Progenitor cell of endocrine pancreas (in vitro differentiated cells): ENCODE data around the gene PNPLA1. TPM values are rescaled to one million over a fixed set of nuclear protein-coding genes. Genes with fewer than 3 reads are reported as not detected.

Experiments used
- DNase-seq: peaks from one replicate; pipeline ENCODE4 v3.0.0; 2021; ENCODE audit warnings: low spot score; ENCODE audit not compliant: unreplicated experiment
- H3K27ac Mint-ChIP-seq: 2 replicates; pipeline ENCODE4 v1.8.0; 2021; ENCODE audit warnings: mild to moderate bottlenecking, moderate library complexity, mixed read lengths
- H3K27me3 Mint-ChIP-seq: 2 replicates; pipeline ENCODE4 v1.8.0; 2021; ENCODE audit warnings: mixed read lengths
- H3K36me3 Mint-ChIP-seq: 2 replicates; pipeline ENCODE4 v1.8.0; 2022; ENCODE audit warnings: mixed read lengths; ENCODE audit not compliant: insufficient read depth
- H3K4me1 Mint-ChIP-seq: 2 replicates; pipeline ENCODE4 v1.8.0; 2021; ENCODE audit warnings: low read depth, mixed read lengths
- H3K4me3 Mint-ChIP-seq: 2 replicates; pipeline ENCODE4 v1.8.0; 2021; ENCODE audit warnings: low read depth, mild to moderate bottlenecking, moderate library complexity, mixed read lengths
- H3K9me3 Mint-ChIP-seq: 2 replicates; pipeline ENCODE4 v1.8.0; 2021; ENCODE audit warnings: low read depth, mixed read lengths
- total RNA-seq: library from RNA; stranded (reverse); gene quantifications from 2 replicates; pipeline ENCODE4 v1.2.1, GENCODE V29; 2021
- TF ChIP-seq, protein P1 (sequence below): fragments of 200-600 bp; sonication (generic); IDR thresholded peaks from one replicate; pipeline ENCODE4 v1.5.0; 2021; ENCODE audit warnings: antibody characterized with exemption, mild to moderate bottlenecking; ENCODE audit not compliant: unreplicated experiment

The PNPLA1 gene
- total RNA-seq, 1 donor from 2014 or later: not detected

DNA sequence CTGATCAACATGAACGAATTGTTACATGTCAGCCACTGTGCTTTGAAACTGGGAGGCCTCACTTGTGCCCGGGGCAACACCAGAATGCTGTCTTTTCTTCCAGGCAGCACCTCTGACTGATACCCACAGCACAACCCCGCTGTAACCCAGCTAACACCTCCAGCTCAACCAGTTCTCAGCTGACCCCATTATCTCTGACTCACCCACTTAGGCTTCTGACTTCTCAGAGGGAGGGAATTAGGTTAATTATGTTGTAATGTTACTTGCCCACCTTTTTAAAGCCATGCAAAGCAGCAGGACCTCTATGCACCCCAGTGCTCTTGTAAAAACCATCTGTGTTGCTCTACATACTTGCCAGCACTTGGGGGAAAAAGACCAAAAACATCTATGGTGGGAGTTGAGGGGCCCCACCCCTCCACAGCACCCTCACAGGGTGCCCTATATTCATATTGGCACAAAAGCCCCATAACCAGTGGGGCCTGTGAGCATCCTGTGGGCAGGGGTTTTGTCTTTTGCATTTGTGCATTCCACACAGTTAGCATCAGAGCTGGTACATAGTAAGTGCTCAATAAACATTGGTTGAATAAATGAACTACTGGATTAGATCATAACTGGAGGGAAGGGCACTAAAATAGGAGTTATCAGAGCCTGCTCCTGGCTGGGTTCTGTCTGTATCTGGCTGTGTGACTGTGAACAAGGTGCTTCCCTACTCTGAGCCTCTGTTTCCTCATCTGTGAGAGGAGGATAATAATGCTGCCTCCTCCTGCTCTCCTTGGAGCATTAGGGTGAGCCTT lies 44.6 kb downstream of the PNPLA1 start:
- H3K9me3 Mint-ChIP-seq: no peaks in the 10 kb centered on the region
- peak overlapping the region; percentile 34 for H3K27ac Mint-ChIP-seq
- TF ChIP-seq, protein P1, sequence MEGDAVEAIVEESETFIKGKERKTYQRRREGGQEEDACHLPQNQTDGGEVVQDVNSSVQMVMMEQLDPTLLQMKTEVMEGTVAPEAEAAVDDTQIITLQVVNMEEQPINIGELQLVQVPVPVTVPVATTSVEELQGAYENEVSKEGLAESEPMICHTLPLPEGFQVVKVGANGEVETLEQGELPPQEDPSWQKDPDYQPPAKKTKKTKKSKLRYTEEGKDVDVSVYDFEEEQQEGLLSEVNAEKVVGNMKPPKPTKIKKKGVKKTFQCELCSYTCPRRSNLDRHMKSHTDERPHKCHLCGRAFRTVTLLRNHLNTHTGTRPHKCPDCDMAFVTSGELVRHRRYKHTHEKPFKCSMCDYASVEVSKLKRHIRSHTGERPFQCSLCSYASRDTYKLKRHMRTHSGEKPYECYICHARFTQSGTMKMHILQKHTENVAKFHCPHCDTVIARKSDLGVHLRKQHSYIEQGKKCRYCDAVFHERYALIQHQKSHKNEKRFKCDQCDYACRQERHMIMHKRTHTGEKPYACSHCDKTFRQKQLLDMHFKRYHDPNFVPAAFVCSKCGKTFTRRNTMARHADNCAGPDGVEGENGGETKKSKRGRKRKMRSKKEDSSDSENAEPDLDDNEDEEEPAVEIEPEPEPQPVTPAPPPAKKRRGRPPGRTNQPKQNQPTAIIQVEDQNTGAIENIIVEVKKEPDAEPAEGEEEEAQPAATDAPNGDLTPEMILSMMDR: no peak
- H3K36me3 Mint-ChIP-seq: no peaks in the 10 kb centered on the region
- peaks cover 4% of the 10 kb centered on the region for H3K4me1 Mint-ChIP-seq
- peaks cover 4% of the 10 kb centered on the region for H3K27me3 Mint-ChIP-seq
- no peak overlapping the region for H3K4me3 Mint-ChIP-seq
- DNase-seq: no peak

DNA sequence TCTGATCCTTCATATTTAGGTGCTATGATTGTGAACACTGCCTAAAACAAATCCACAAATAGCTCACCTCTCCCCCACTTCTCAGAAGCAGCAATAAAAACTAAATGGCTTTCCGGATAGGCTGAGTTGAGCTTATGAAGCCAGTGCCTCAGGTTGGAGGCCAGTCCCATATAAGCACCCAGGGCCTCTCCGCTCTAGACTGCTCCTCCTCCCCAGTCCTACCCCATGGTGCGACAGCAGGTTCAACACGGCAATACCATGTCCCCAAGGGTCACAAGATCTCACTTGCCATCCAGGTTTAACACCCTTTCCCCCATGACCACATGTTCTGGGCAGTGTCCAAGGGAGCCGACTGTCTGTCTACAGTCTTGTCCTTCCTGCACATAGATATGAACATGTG lies 46.1 kb downstream of the PNPLA1 start:
- H3K9me3 Mint-ChIP-seq: no peaks in the 10 kb centered on the region

DNA sequence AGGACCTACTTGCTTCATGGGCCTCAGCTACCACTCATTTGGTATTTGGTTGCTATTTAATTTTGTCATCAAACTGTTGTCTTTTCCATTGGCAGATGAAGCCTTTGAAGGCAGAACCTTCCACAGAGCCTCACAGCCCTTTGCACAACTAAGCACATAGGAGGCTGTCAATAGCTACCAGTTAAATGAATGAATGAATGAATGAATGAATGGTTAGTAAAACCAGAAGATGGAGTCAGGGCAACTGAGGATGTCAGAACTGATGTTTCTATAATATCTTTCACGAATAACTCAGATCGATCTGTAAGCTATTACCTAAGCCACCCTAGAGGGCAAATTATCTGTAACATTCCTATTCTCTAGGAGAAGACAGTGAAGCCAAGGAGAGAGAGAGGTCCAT lies 47.8 kb downstream of the PNPLA1 start:
- DNase-seq: no peak
- H3K36me3 Mint-ChIP-seq: no peaks in the 10 kb centered on the region
- peaks cover 4% of the 10 kb centered on the region for H3K27me3 Mint-ChIP-seq

More for the DNA sequence above, 46.1 kb downstream of the PNPLA1 start:
- H3K27ac Mint-ChIP-seq: no peak overlapping the region
- peaks cover 7% of the 10 kb centered on the region for H3K27me3 Mint-ChIP-seq
- no peak for DNase-seq
- TF ChIP-seq, protein P1: no peak
- H3K36me3 Mint-ChIP-seq: no peaks in the 10 kb centered on the region
- H3K4me3 Mint-ChIP-seq: no peak overlapping the region
- peaks cover 6% of the 10 kb centered on the region for H3K4me1 Mint-ChIP-seq

DNA sequence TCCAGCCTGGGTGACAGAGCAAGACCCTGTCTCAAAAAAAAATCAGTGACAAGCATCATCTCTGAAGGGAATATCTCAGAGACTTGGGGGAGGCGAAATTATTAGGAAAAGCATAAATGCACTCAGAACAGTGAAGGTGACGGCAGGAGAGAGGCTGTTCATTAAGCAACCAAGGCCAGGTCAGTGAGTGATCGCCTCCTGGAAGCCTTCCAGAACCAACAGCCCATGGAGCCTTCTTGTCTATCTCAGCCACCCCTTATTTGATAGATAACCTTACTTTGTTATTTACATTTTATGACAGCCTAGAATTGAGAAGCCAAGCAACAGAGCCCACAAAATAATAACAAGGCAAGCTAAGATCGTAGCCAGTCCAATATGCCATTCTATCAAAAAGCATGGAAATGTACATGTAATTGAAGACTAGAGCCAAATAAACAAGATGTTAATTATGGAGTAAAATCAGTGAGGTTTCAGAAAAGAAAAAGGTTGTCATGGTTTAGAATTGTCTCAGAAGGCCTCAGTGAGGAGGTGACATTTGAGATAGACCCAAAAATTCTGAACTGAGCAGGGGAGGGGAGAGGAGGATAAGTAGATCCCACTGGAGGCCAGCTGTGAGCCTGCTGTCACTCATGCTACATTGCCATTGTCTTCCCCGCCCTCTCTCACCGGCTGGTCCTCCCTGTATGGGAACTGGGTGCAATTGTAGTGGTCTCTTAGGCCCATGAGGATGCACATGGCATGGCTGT lies 49.0 kb downstream of the PNPLA1 start:
- DNase-seq: no peak
- Mint-ChIP-seq H3K27ac (no peak overlapping the region), H3K9me3 (no peaks in the 10 kb centered on the region), H3K36me3 (no peaks in the 10 kb centered on the region), H3K27me3 (peaks cover 4% of the 10 kb centered on the region), H3K4me1 (peaks cover 6% of the 10 kb centered on the region), H3K4me3 (no peak overlapping the region)
- TF ChIP-seq, protein P1: no peak

More for the DNA sequence above, 47.8 kb downstream of the PNPLA1 start:
- TF ChIP-seq, protein P1: no peak
- Mint-ChIP-seq H3K4me1 (peaks cover 6% of the 10 kb centered on the region), H3K27ac (no peak overlapping the region), H3K9me3 (no peaks in the 10 kb centered on the region), H3K4me3 (no peak overlapping the region)

DNA sequence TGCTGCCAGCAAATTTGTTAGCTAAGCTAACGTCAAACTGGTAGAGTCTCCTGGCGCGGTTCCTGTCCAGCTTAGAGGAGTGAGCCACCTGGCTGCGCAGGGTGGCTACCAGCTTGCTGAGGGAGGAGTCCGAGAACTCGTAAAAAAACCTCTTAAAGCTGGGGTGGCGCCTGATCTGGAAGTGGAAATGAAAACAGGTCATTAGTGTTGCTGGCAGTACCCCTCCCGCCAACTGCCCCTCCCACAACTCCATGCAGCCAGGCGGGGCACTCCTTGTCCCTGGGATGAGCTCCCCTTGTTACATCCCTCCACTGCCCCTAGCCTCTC lies 49.5 kb downstream of the PNPLA1 start:
- no peak for DNase-seq
- Mint-ChIP-seq H3K9me3 (no peaks in the 10 kb centered on the region), H3K27ac (no peak overlapping the region), H3K27me3 (peaks cover 4% of the 10 kb centered on the region), H3K36me3 (no peaks in the 10 kb centered on the region), H3K4me3 (no peak overlapping the region), H3K4me1 (peaks cover 2% of the 10 kb centered on the region)
- TF ChIP-seq, protein P1: no peak
